Choroid plexus epithelial cell (primary cell): ENCODE data around the gene MEIOSIN.
A peak's percentile ranks its signal among the peaks of the same experiment; 100 is the strongest.
"Not testable (repeated sequence)": the region's sequence is repeated elsewhere in the genome, so short reads cannot be mapped to it uniquely, and the experiment has no call there.

Experiments
- DNase-seq: peaks from one replicate; pipeline ENCODE4 v3.0.0-alpha.2; 2010; ENCODE audit warnings: low read depth
- H3K4me3 ChIP-seq: 2 replicates; pipeline ENCODE4 v1.5.1; 2011; ENCODE audit warnings: low read depth, mild to moderate bottlenecking, control low read depth, low read length, moderate library complexity
- TF ChIP-seq, protein P1 (sequence below): conservative IDR thresholded peaks from 2 replicates; pipeline ENCODE4 v1.5.1; 2011; ENCODE audit warnings: low read depth, mild to moderate bottlenecking, control low read depth, inconsistent platforms, low read length, moderate library complexity

MEIOSIN gene

DNA sequence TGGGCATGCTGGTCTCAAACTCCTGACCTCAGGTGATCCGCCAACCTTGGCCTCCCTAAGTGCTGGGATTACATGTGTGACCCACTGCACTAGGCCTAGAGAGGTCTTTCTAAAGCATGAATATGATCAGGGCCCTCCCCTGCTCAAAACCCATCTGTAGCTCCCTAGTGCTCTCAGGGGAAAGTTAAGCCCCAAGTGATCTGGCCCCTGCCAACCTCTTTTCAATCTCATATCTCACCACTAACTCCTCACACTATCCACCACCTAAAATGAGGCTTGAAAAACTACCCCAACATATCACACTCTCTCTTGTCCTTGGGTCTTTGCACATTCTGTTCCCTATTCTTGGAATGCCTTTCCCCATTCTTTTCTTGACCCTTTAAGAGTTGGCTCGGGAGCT, 61.4 kb downstream of the MEIOSIN start:
- H3K4me3 ChIP-seq: no peak overlapping the region
- no peak for DNase-seq
- TF ChIP-seq, protein P1, sequence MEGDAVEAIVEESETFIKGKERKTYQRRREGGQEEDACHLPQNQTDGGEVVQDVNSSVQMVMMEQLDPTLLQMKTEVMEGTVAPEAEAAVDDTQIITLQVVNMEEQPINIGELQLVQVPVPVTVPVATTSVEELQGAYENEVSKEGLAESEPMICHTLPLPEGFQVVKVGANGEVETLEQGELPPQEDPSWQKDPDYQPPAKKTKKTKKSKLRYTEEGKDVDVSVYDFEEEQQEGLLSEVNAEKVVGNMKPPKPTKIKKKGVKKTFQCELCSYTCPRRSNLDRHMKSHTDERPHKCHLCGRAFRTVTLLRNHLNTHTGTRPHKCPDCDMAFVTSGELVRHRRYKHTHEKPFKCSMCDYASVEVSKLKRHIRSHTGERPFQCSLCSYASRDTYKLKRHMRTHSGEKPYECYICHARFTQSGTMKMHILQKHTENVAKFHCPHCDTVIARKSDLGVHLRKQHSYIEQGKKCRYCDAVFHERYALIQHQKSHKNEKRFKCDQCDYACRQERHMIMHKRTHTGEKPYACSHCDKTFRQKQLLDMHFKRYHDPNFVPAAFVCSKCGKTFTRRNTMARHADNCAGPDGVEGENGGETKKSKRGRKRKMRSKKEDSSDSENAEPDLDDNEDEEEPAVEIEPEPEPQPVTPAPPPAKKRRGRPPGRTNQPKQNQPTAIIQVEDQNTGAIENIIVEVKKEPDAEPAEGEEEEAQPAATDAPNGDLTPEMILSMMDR: no peak

DNA sequence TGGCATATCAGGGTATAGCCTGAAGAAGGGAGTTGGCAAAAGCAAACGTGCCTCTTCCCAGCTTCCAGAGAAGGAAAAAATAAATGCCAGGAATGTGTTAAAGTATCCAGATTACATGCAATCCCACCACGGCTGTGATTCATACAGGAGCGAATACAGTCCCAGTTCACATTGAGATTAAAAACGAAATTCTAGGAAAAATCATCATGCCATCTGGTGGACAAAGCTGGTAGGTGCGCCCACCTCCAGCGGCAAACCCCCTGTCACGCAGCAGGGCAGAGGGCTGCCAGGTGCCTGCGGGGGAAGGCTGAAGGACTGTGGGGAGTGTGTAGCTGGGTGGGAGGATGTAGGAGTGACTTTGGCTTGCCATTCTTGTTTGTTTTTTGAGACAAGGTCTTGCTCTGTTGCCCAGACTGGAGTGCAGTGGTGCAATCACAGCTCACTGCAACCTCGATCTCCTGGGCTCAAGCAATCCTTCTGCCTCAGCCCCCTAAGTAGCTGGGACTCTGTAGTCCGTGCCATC, 65.8 kb downstream of the MEIOSIN start:
- TF ChIP-seq, protein P1: peak; percentile 82
- no peak overlapping the region for H3K4me3 ChIP-seq
- DNase-seq: peak; percentile 73

DNA sequence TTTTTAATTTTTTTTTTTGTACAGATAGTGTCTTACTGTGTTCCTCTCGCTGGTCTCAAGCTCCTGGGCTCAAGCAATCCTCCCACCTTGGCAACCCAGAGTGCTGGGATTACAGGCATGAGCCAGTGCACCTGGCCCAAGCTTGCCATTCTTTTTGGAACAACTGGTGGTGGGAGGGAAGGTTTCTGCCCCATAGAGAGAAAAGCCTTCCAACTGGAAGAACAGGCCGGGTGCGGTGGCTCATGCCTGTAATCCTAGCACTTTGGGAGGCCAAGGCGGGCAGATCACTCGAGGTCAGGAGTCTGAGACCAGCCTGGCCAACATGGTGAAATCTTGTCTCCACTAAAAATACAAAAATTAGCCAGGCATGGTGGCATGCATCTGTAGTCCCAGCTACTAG, 66.3 kb downstream of the MEIOSIN start:
- DNase-seq, H3K4me3 ChIP-seq: not testable (repeated sequence)

DNA sequence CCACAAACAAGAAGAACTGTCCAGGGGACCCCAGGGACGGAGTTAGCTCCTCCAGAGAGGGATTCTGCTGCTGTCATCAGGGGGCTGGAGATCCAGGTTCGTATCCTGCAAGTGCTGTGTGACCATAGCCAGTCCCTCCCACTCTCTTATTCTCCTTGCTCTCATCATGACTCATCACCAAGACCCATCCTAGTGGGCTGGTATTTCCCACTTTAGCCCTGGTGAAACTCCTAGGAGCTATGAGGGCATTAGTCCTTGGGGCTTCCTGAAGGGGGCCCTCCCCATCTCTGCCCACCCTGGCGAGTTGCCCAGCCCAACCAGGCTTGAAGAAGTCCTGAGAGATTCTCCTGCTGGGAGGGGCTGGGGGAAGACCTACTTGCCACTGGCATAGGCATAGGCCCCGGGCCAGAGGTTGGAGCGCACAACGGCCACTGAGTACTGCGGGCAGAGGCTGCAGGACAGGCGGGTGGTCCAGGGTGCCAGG, 66.9 kb downstream of the MEIOSIN start:
- peak; percentile 49 for DNase-seq
- H3K4me3 ChIP-seq: no peak overlapping the region
- TF ChIP-seq, protein P1: no peak

DNA sequence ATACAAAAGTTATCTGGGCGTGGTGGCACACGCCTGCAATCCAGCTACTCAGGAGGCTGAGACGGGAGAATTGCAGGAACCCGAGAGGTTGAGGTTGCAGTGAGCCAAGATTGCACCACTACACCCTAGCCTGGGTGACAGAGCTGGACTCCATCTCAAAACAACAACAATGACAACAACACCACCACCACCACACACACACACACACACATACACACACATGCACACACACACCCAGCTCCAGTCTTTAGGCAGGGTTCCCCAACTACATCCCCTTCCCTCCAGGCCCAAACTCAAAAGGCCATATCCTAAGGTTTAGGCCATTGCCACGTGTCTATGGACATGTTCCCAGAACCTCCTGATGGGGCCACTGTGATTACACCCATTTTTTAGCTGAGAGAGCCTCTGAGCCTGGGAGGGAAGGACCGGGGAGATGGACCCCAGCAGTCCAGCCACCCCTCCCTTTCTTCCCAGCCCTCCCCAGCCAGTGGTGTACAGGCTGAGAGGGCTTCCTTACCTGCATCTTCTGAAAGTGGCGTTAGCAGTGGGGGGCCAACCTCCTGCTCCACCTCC, 68.5 kb downstream of the MEIOSIN start:
- no peak for DNase-seq
- H3K4me3 ChIP-seq: no peak overlapping the region

DNA sequence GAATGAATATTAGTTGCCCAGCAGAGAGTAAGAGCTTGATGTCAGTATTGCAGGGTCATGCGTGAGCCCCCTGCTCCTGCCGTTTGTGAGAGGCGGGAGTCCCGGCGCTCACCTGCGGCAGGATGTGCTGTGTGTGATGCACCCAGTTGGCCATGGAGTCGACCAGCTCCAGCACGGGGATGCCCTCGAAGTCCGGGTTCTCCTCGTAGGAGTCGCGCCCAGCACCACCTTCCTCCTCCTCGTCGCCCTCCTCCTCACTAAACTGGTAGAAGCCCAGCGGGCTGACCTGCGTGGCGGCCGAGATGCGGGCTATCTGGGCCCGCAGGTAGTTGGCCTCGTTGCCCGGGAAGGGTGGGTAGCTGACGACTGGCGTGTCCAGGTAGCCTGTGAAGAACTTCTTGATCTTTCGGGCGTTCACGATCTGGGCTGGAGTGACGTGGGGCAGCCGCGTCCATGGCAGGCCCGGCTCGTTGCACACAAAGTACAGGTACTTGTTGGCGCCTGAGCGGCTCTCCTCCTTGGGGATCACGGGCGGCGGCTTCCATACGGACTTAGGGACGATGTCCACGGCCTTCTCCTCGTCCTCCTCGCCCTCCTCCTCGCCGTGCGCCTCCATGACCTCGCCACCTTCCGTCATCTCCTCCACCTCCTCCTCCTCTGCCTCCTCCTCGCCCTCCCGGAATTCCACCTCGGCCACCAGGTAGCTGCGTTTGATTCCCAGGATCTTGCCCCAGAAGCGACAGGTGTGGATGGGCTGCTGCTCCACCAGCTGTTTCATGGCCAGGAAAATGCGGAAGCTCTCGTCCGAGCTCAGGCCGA, 71.1 kb downstream of the MEIOSIN start:
- no peak for DNase-seq
- TF ChIP-seq, protein P1: no peak
- H3K4me3 ChIP-seq: no peak overlapping the region

More for the DNA sequence above, 68.5 kb downstream of the MEIOSIN start:
- TF ChIP-seq, protein P1: no peak

DNA sequence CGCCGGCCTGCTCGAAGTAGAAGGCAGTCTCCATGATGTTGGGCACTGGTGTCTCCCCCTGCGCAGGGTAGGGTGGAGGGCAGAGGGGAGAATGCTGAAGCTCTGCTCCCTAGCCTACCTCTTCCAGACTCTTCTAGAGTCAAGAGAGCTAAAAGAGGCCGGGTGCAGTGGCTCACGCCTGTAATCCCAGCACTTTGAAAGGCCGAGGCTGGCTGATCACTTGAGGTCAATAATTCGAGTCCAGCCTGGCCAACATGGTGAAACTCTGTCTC, 71.7 kb downstream of the MEIOSIN start:
- no peak overlapping the region for H3K4me3 ChIP-seq
- TF ChIP-seq, protein P1: no peak
- no peak for DNase-seq
